ENCODE data around the gene OR51B2. TPM values are rescaled to one million over a fixed set of nuclear protein-coding genes. Genes with fewer than 3 reads are reported as not detected.

OR51B2 gene
- total RNA-seq, 1 experiment from 2014 or later: 17.1 TPM

DNA sequence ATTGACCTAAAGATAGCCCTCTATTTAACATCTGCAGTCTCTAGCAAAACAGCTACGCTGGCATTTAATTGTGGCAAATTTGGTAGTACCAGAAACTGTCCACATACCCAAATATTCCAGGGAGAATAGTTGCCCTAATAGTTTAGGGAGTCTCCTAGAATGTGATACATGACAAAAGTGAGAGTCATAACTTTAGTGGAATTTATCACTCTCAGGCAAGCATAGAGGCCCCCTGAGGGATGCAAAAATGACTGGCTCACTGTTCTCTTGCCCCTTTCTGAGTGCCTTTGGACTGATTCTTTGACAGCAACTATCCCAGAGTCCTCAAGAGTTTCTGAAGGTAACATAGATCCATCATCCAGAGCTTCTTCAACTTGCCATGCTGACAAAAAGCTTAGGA is 20.1 kb downstream of the OR51B2 start:
- no peak overlapping the region for H2AFZ ChIP-seq (ENCODE audit: low read depth, low read length, poor library complexity, severe bottlenecking)

More for the DNA sequence above, 20.1 kb downstream of the OR51B2 start:
- no peaks in the 10 kb centered on the region for H3K9me2 ChIP-seq (ENCODE audit: insufficient read depth)
- no peaks in the 10 kb centered on the region for H3K27me3 ChIP-seq (ENCODE audit: insufficient read depth, low read length)
- H3K4me2 ChIP-seq (ENCODE audit: low read length): no peak overlapping the region
- no peak overlapping the region for H3K27ac ChIP-seq (ENCODE audit: low read depth, low read length)
- ChIA-PET RAD21 (ENCODE audit: low non-redundant PET in 1 of 2, low total read pairs in 2 of 2, uncharacterized antibody in 2 of 2, unreplicated experiment in 2 of 2) (no interaction called here), CTCF (no interaction called here), POLR2A (no interaction called here)
- H3K9me3 ChIP-seq (ENCODE audit: control insufficient read depth in 1 of 2, insufficient read depth in 1 of 2, low read depth in 1 of 2, low read length in 2 of 2): no peaks in the 10 kb centered on the region
- ATAC-seq: no peak
- H3K4me3 ChIP-seq (replicated peaks in 1 of 2; ENCODE audit: low read depth in 1 of 2, low read length in 2 of 2): no peak overlapping the region
- H4K20me1 ChIP-seq (ENCODE audit: insufficient read depth): no peaks in the 10 kb centered on the region
- DNase-seq (ENCODE audit: low read depth, low spot score): no peak
- H3K4me1 ChIP-seq (ENCODE audit: control insufficient read depth in 1 of 2, insufficient read depth in 2 of 2, low read length in 2 of 2): no peaks in the 10 kb centered on the region
- no peak overlapping the region for H3K9ac ChIP-seq (ENCODE audit: low read length)
- H3K79me2 ChIP-seq (ENCODE audit: insufficient read depth, low read length): no peaks in the 10 kb centered on the region
- intact Hi-C loops (cut with micrococcal nuclease): no loop called here
- TF ChIP-seq ATF3 (IDR thresholded peaks at IDR 0.05) (no peak), SRF (IDR thresholded peaks at IDR 0.05; ENCODE audit: low read depth) (no peak), SIN3A (IDR thresholded peaks at IDR 0.05; ENCODE audit: low read depth) (no peak), TCF7L2 (IDR thresholded peaks at IDR 0.05; ENCODE audit: borderline replicate concordance, extremely low read depth, insufficient read depth, insufficient read length) (no peak), EZH2 (IDR thresholded peaks at IDR 0.05) (no peak), CBX3 (IDR thresholded peaks at IDR 0.05; ENCODE audit: low read depth) (no peak), ZBTB33 (IDR thresholded peaks at IDR 0.05; ENCODE audit: extremely low read depth, insufficient replicate concordance, low read length) (no peak), SP1 (IDR thresholded peaks at IDR 0.05; ENCODE audit: low read depth) (no peak), POLR2A (IDR thresholded peaks at IDR 0.05; ENCODE audit: borderline replicate concordance, extremely low read depth, insufficient read depth, insufficient read length) (no peak), RAD21 (IDR thresholded peaks at IDR 0.05; ENCODE audit: low read depth) (no peak), FOSL1 (IDR thresholded peaks at IDR 0.05; ENCODE audit: low read depth) (no peak), EGR1 (IDR thresholded peaks at IDR 0.05; ENCODE audit: low read depth) (no peak), CEBPB (IDR thresholded peaks at IDR 0.05; ENCODE audit: low read depth) (no peak), JUND (IDR thresholded peaks at IDR 0.05) (no peak), ZNF274 (IDR thresholded peaks at IDR 0.05; ENCODE audit: low read depth, low read length) (no peak)
- TF ChIP-seq, protein P1, sequence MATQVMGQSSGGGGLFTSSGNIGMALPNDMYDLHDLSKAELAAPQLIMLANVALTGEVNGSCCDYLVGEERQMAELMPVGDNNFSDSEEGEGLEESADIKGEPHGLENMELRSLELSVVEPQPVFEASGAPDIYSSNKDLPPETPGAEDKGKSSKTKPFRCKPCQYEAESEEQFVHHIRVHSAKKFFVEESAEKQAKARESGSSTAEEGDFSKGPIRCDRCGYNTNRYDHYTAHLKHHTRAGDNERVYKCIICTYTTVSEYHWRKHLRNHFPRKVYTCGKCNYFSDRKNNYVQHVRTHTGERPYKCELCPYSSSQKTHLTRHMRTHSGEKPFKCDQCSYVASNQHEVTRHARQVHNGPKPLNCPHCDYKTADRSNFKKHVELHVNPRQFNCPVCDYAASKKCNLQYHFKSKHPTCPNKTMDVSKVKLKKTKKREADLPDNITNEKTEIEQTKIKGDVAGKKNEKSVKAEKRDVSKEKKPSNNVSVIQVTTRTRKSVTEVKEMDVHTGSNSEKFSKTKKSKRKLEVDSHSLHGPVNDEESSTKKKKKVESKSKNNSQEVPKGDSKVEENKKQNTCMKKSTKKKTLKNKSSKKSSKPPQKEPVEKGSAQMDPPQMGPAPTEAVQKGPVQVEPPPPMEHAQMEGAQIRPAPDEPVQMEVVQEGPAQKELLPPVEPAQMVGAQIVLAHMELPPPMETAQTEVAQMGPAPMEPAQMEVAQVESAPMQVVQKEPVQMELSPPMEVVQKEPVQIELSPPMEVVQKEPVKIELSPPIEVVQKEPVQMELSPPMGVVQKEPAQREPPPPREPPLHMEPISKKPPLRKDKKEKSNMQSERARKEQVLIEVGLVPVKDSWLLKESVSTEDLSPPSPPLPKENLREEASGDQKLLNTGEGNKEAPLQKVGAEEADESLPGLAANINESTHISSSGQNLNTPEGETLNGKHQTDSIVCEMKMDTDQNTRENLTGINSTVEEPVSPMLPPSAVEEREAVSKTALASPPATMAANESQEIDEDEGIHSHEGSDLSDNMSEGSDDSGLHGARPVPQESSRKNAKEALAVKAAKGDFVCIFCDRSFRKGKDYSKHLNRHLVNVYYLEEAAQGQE (IDR thresholded peaks at IDR 0.05; ENCODE audit: low read depth): no peak
- H3K36me3 ChIP-seq (ENCODE audit: control insufficient read depth in 1 of 2, insufficient read depth in 2 of 2, low read length in 2 of 2): peaks cover 7 to 26% of the 10 kb centered on the region in 2 experiments; a peak in 2 of 4 replicates
- BruUV-seq (replicated peaks): no TSS peak

All from HCT116 (cell line).